GM18870 (cell line): ENCODE measurements around the gene VANGL1.
"Not testable (repeated sequence)": the region's sequence is repeated elsewhere in the genome, so short reads cannot be mapped to it uniquely, and the experiment has no call there.

Source experiments
- ATAC-seq: cut with Tn5 transposase; IDR thresholded peaks from one replicate; pipeline ENCODE4 v1.9.1; 2021; ENCODE audit warnings: moderate library complexity; ENCODE audit not compliant: unreplicated experiment

The VANGL1 gene

DNA sequence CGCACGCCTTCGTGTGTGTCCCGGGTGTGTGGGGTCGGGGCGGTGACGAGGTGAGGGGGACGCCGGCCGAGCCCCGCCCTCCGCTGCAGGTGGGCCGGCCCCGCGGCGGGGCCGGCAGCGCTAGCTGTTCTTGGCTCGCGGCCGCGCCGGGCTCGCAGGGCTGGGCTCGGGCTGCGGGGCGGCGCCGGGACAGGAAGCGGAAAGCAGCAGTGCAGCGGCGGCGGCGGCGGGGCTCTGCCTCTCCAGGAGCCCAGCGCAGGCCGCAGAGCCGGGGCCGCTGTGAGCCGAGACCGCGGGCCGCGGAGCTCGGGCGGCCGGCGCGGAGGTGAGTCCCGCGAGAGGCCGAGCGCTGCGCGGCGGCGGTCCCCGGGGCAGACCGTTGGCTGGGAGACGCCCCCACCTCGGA lies at the start of gene VANGL1:
Gene VANGL1 (plus strand): TSS at position 209 of the 406 bp plus-strand sequence. CDS start 9,444 bp downstream, outside the sequence.
- ATAC-seq, result peak; percentile 21

DNA sequence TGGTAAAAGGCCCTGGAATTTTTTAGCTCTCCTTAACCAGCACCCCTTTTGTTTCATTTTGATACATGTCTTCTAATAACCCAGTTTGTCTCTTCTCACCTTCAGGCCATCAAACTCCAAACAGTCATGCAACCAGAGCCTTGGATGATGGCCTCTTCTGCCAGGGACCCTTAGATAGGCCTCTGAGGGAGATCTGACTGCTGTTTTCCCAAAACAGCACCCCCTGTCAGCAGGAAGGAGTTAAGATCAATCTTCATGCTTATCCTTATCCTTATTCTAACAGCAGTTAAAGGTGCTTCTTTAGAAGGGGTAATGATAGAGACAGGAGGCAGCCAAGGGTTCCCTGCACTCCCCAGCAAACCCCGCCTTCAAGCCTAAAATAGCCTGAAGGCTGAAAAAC lies 49.5 kb upstream of the VANGL1 start:
- ATAC-seq, result no peak

DNA sequence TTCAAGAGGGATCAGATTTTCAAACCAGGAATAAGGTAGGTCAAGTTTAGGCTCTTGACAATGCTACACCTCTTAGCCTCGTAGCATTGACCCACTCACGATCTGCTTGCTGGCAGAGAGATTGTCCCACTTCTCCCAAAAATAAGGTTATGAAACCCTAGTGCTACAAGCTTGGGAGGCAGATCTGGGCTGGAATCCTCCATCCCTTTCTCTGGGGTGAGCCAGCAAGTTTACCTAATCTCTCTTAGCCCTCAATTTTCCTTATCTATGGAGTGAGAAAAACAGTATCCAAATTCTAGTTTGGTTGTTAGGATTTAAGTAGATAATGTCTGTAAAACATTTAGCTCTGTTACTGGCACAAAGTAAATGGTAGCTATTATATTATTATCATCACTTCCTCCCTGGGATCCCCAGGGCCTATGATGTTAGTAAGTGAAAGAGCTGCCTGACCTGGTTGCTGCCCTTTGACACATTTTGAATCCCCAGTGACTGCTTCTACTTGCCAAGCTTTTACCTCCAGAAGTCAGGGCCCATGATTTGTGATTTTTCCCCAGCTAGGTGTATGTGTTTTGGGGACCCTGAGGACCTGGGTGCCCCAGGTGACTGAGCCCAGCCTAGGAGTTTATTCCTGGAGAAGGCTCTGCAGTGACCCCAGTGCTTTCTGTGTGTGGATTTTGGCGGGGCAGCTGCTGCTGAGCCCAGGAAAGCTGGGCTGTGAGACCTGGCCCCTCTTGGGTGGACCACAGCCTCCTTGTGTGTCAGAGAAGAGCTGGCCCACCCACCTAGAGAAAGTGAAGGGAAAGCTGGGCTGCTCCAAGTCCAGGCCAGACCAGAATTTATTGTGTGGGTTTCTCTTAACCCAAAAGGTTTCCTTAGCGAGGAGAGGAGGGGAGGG lies 48.2 kb upstream of the VANGL1 start:
- no peak for ATAC-seq

DNA sequence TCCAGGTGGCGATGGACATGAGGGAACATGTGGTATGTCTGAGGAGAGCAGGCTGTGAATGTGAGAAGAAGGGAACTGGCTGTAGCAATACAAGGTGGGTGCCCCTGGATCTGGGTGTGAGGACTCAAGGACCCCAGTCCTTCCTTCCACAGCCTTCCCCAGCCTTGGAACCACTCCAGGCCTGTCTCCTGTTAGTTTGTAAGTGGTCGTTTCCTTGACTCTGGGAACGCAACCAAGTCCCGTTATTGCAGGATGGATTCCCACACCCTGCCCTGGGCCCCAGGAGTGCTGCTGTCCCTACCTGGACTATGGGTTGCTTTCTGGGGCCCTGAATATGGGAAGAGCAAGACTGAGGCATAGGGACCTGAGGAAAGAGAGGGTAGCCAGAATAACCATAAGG lies 47.2 kb upstream of the VANGL1 start:
- no peak for ATAC-seq

DNA sequence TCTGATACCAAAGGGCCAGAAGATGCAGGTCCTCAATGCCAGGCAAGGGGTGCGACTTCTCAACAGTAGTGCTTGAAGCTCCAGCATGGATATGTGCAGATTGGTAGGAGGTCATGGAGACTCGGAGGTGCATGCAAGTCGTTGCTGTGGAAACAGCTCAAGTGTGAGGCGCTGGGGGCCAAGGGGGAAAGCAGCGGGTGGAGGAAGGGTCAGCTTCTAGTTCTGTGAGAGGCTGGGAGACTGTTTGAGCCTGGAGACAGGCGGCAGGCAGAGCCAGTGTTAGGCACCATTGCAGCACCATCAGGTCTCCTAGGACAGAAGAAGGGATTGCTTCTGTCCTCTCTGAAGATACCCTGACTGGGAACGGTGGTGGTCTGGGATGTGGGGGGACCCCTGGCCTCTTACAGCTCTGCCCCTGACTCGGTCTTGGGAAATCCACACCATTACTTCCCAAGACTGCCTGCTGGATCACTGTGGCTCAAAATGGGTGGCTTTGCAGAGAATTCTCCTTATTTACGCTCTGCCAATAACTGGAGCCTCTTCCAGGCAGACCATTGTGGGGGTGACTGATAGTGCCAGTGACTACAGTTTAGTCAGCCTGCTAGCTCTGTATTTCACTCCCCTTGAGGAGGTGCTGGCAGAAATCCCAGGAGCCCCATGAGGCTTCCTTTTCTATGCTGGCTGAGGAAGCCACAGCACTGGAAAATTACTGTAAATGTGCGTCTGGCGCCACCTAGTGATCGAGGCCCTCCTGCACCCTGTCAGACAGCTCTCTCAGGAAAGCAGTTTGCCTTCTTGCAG lies 46.3 kb upstream of the VANGL1 start:
- peak; percentile 50 for ATAC-seq

DNA sequence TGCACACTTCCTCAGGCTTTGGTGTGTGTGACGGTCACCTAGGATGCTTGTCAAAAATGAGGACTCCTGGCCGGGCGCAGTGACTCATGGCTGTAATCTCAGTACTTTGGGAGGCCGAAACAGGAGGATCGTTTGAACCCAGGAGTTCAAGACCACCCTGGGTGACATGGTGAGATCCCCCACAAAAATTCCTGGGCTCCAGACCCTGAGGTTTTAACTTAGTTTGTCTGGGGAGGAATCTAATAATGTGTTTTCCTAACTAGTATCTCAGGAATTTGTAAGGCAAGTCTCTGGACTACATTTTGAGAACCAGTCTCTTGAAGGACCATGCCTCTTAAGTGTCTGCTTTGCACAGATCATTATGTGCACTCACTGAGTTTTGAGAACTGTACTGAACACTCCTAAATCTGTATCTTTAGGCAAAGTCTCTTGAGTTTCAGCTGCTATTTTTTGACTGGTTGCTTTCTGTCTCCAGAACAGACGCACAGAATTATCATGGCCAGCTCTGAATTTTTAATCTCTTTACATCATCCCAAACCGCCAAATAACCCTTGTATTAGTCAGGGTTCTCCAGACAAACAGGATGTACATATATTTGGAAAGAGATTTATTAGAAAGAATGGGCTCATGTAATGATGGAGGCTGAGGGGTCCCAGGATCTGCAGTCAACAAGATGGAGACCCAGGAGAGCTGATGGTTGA lies 45.5 kb upstream of the VANGL1 start:
- ATAC-seq, result no peak

DNA sequence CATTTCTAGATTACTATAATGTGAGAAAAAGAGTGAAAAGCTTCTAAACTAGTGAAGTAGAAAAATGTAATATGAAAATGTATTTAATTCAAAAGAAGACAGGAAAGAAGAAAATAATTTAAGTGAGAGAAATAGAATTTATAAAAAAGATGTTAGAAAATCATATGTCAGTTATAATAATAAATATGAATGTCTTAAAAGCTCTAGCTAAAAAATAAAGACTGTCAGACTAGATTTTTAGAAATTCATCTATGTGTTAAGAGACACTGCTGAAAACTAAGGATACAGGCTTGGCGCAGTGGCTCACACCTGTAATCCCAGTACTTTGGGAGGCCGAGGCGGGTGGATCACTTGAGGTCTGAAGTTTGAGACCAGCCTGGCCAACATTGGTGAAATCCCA lies 37.3 kb upstream of the VANGL1 start:
- ATAC-seq, result no peak

DNA sequence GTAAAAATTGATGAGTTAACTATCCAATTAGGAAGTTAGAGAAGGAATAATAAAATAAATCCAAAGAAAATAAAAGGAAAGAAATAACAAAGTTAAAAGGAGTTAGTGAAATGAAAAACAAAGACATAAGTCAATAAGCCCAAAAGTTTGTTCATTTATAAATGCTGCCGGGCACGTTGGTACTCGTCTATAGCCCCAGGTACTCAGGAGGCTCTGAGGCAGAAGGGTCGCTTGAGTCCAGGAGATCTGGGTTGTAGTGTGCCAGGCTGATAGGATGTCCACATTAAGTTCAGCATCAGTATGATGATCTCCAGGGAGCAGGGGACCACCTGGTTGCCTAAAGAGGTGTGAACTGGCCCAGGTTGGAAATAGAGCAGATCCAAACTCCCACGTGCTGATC lies 35.5 kb upstream of the VANGL1 start:
- no peak for ATAC-seq

DNA sequence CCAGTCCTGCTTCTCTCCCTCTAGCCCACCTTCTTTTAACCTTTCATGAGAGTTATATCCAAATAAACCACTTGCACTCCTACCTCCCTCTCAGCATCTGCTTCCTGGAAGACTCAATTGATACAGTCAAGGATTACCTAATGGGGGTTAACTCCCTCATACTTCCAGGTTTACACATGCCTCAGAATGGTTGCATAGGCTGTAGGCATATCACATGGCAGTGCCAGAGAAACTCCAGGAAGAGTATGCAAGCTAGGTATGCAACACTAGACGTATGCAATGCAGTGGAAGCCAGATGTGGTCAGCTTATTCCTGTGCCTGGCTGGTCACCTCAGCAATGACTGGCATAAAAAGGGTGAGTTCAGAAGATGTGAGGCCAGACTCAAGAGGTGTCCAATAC lies 32.7 kb upstream of the VANGL1 start:
- ATAC-seq, result no peak

DNA sequence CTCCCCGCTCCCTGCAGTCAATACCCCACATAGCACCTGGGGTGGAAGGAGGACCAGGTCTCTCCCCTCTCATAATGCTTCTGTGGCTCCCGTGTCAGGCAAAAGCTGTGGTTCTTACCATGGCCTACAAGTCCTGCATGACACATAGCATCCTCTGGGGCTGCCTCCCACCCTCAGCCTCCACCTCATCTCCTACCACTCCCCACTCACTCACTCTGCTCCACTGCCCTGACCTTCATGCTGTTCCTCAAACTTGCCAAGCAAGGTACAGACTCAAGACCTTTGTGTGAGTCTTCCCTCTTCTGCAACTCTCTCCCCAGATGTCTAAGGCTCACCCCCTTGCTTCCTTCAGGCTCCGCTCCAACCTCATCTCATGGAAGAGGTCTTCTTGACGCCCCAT lies 28.0 kb upstream of the VANGL1 start:
- ATAC-seq, result no peak

DNA sequence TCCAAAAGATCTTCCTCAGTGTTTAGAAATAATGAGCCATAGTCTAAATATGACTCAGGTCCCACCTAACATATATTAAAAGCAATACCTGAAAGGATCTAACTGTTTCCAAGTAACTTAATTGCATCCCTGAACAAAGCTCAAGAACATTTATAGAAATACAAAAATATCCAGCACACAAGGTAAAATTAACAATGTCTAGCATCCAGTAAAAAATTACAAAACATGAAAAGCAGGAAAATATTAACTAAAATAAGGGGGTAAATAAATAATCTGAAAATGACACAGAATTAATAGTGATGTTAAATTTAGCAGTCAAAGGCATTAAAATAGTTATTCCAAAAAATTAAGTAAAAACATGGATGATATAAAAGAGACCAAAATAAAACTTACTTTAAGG lies 21.3 kb upstream of the VANGL1 start:
- ATAC-seq, result no peak

DNA sequence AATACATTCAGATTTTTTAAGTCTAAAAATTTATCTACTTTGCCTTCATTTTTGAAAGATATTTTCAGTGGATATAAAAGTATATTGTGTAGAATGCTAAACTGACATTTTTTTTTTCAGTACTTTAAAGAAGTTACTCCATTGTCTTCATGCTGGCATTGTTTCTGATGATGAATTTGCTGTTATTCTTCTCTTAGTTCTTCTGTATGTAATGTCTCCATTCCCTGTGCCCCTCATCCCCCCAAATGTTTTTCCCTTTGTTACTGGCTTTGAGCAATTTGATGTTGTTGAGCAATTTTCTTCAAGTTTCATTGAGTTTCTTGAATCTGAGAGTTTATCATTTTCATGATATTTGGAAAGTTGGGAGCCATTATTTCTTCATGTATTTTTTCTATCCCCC lies 20.8 kb upstream of the VANGL1 start:
- no peak for ATAC-seq

DNA sequence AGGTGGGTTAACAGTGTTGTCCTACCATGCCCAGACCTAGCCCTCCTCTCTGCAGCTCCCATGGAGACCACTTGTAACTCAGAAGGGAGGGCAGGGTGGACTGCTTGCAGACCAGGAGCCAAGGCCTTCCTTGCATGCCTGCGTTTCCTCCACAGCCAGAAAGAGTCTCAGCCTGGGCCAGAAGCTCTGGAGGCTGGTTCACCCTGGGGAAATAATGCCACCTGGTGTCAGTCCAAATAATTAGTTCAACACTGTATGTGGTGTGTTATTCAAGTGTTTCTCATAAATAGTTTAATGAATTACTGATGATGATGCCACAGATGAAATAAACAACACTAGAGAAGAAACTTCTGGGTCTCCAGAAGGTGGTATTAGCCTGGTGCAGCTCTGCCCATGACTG lies 16.9 kb upstream of the VANGL1 start:
- ATAC-seq, result no peak

DNA sequence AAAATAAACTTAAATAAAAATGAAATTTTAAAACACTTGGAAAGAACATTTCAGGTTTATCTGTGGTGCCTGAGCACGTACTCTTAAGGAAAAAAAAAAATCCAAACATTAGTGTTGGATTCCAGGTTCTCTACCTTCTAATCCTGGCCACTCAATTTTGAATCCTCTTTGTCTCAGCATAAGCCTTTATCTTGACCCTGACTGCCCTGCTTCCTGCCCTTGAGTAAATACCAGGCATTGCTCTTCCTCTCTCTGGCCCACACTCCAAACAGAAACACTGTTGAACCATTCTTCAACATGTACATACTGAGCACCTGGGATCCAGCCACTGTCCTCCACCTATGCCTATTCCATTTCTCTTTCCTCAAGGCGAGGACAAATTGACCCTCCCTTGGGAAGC lies 11.4 kb upstream of the VANGL1 start:
- no peak for ATAC-seq

DNA sequence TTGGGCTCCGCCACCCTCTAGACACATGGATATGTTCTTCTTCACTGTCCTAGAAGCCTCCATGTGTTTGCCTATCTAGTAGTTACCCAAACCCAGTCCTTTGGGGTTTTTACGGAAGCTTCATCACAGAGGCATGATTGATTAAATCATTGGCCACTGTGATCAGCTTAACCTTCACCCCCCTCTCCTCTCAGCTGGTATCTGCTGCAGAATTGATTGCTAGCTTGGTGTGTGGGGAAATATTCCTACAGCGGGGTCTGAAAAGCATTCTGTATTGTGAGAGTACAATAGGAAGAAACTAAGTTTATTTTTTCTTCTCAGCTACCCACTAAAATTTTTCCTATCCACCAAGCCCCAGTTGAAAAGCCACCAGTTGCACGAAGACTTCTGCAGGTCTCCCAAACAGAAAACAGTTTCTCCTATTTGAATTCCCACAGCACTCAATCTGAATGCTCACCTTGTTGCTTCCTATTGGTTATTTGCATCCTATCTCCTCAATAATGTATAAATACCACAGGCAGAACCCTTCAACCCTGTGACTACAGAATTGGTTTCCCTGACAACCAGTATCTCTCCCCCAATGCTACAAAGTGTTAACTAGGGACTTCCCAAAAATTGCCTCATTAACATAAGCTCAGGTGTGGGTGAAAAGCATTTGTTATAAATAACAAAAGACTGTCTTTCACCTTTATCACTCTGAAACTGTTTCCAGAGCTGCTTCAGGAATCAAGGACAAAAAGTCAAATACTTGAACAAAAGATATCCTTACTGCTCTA lies 9.3 kb upstream of the VANGL1 start:
- no peak for ATAC-seq

DNA sequence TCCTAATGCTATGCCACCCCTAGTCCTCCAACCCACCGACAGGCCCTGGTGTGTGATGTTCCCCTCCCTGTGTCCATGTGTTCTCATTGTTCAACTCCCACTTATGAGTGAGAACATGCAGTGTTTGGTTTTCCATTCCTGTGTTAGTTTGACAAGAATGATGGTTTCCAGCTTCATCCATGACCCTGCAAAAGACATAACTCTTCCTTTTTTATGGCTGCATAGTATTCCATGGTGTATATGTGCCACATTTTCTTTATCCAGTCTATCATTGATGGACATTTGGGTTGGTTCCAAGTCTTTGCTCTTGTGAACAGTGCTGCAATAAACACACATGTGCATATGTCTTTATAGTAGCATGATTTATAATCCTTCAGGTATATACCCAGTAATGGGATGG lies 8.2 kb upstream of the VANGL1 start:
- not testable (repeated sequence) for ATAC-seq

DNA sequence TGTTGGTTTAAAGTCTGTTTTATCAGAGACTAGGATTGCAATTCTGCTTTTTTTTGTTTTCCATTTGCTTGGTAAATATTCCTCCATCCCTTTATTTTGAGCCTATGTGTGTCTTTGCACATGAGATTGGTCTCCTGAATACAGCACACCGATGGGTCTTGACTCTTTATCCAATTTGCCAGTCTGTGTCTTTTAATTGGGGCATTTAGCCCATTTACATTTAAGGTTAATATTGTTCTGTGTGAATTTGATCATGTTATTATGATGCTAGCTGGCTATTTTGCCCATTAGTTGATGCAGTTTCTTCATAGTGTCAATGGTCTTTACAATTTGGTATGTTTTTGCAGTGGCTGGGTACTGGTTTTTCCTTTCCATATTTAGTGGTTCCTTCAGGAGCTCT lies 4.5 kb upstream of the VANGL1 start:
- not testable (repeated sequence) for ATAC-seq

DNA sequence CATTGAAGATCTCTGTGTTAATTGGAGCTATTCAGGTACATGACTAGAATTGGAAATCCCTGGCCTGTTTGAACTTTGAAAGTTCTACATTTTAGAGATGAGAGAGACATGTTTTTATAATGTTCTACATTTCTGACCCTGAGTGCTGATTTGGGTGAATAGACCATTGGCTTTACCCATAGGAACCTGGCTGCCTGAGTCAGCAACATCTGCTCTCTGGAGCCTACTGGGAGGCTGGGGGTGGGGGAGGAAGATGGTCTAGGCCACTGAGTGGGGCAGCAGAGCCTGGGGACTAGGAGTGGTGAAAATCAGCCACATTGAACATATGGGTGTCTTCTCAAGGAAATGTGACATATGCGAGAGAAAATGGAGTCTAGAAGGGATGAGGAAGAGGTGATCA lies 1.4 kb upstream of the VANGL1 start:
- no peak for ATAC-seq

DNA sequence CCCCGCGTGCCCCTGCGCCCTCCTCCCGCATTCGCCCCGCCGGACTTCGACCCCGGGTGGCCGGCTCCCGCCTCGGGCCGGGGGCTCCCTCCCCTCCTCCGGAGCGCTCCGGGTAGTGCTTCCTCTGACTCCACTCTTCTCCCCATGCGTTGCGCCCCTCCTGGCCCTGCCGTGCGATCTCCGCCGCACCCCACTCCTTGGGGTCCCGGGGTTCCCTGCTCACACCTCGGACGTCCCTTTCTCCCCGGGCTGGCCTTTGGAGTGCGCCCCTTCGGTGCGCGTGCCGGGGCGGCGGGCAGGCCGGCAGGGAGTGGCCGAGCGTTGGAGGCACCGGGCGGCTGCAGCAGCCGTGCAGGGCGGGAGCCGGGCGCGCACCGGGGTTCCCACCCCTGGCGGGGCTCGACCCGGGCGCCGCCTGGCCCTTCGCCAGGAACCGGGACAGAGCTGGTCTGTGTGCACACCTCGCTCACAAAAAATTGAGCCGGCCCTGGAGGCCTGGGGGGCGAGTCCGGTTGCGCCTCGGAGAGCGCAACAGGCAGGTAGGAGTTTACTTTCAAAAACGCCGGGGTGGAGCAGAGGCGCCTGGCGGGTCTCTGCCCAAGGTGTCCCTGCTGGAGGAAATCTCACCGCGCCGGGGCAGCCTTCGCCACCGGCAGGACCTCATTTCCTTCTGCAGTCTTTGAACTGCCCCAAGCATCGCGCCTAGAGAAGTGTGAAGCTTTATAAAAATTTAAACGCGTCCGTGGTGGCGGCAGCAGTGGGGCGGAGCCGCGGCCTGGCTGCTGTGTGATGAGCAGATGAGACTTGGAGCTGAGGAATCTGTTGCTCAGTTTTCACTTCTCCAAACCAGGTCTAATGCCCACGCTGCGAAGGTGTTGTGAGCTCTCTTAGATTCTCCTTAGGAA lies 650 bp downstream of the VANGL1 start:
- ATAC-seq, result peak; percentile 57

DNA sequence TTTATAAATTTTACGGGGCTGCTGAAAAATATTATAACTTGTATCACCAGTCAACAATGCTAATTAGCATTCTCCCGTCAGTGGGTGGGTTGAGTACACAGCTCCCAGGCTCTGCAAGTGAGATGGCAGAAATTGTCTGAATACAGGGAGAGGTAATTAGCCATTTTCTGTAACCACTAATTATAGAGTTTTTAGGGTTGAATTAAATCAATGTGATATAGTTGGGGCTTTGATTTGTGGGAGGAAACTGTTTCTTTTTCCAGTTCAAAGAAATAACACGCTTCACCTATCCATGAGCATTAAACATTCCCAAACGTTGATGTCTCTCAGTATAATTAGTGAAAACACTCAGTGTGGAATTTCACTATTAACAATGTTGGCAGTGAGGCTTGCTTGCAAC lies 1.5 kb downstream of the VANGL1 start:
- ATAC-seq, result no peak
